Measurements from ENCODE around the gene FKBP5. TPM values are rescaled to one million over a fixed set of nuclear protein-coding genes. Genes with fewer than 3 reads are reported as not detected.

Gene FKBP5
- total and polyA plus RNA-seq, 2 donors (not counting 1 experiment from before 2014, with no cell fraction given): 10.9 to 16.3 TPM

- Histone ChIP-seq H3K36me3 (ENCODE audit: control insufficient read depth, insufficient read depth, low read length) (no peaks in the 10 kb centered on the region), H3K27me3 (ENCODE audit: control insufficient read depth, insufficient read depth, low read length) (no peaks in the 10 kb centered on the region), H3K4me2 (ENCODE audit: extremely low read depth, insufficient read depth, low read length) (peak overlapping the region; percentile 56), H3K79me2 (ENCODE audit: control insufficient read depth, insufficient read depth, low read length) (no peaks in the 10 kb centered on the region), H3K27ac (ENCODE audit: insufficient read depth, low read length) (peak overlapping the region; percentile 34), H3K4me1 (ENCODE audit: control insufficient read depth, extremely low read depth, insufficient read depth, low read length) (peaks cover 31% of the 10 kb centered on the region), H3K9ac (ENCODE audit: insufficient read depth, low read length) (no peak overlapping the region), H3K4me3 (replicated peaks in 1 of 4; ENCODE audit: control extremely low read depth in 1 of 4, insufficient read depth in 1 of 4, low read depth in 3 of 4, low read length in 4 of 4) (peak overlapping the region in 2 of 4 experiments; percentile 23 to 78), H3K9me3 (ENCODE audit: control insufficient read depth, insufficient read depth, low read depth, low read length) (no peaks in the 10 kb centered on the region), H4K20me1 (ENCODE audit: control insufficient read depth, extremely low read depth, insufficient read depth, low read length) (no peaks in the 10 kb centered on the region), H2AFZ (ENCODE audit: low read length) (peak overlapping the region; percentile 51)
- TF ChIP-seq EZH2 (IDR thresholded peaks at IDR 0.05; ENCODE audit: low read length, missing control alignments) (no peak), CTCF (conservative IDR thresholded peaks at IDR 0.05 in 1 of 2, IDR thresholded peaks at IDR 0.05 in 1 of 2; ENCODE audit: low read depth in 1 of 2, low read length in 2 of 2) (no peak)
- no peak for DNase-seq (ENCODE audit: low read depth in 2 of 2)
Observed at GRCh38 chr6:35730745-35731413, 42.2 kb upstream of the FKBP5 start.

GRCh38 chr6:35729722-35730121, 41.0 kb upstream of the FKBP5 start:
- no peak overlapping the region for H3K4me3 ChIP-seq (replicated peaks in 1 of 4; ENCODE audit: control extremely low read depth in 1 of 4, insufficient read depth in 1 of 4, low read depth in 3 of 4, low read length in 4 of 4)
- TF ChIP-seq EZH2 (IDR thresholded peaks at IDR 0.05; ENCODE audit: low read length, missing control alignments) (no peak), CTCF (conservative IDR thresholded peaks at IDR 0.05 in 1 of 2, IDR thresholded peaks at IDR 0.05 in 1 of 2; ENCODE audit: low read depth in 1 of 2, low read length in 2 of 2) (no peak)
- no peak overlapping the region for H2AFZ ChIP-seq (ENCODE audit: low read length)
- no peaks in the 10 kb centered on the region for H3K9me3 ChIP-seq (ENCODE audit: control insufficient read depth, insufficient read depth, low read depth, low read length)
- peaks cover 34% of the 10 kb centered on the region for H3K4me1 ChIP-seq (ENCODE audit: control insufficient read depth, extremely low read depth, insufficient read depth, low read length)
- H3K4me2 ChIP-seq (ENCODE audit: extremely low read depth, insufficient read depth, low read length): no peak overlapping the region
- no peaks in the 10 kb centered on the region for H3K36me3 ChIP-seq (ENCODE audit: control insufficient read depth, insufficient read depth, low read length)
- DNase-seq (ENCODE audit: low read depth in 2 of 2): peak in 1 of 2 donors; percentile 9
- no peaks in the 10 kb centered on the region for H3K27me3 ChIP-seq (ENCODE audit: control insufficient read depth, insufficient read depth, low read length)
- no peak overlapping the region for H3K9ac ChIP-seq (ENCODE audit: insufficient read depth, low read length)
- H3K79me2 ChIP-seq (ENCODE audit: control insufficient read depth, insufficient read depth, low read length): no peaks in the 10 kb centered on the region
- no peaks in the 10 kb centered on the region for H4K20me1 ChIP-seq (ENCODE audit: control insufficient read depth, extremely low read depth, insufficient read depth, low read length)
- H3K27ac ChIP-seq (ENCODE audit: insufficient read depth, low read length): no peak overlapping the region

GRCh38 chr6:35728683-35729678, 40.3 kb upstream of the FKBP5 start:
- no peaks in the 10 kb centered on the region for H3K27me3 ChIP-seq (ENCODE audit: control insufficient read depth, insufficient read depth, low read length)
- no peaks in the 10 kb centered on the region for H3K36me3 ChIP-seq (ENCODE audit: control insufficient read depth, insufficient read depth, low read length)
- no peaks in the 10 kb centered on the region for H3K79me2 ChIP-seq (ENCODE audit: control insufficient read depth, insufficient read depth, low read length)
- DNase-seq (ENCODE audit: low read depth in 2 of 2): no peak
- peak overlapping the region; percentile 90 for H2AFZ ChIP-seq (ENCODE audit: low read length)
- peak overlapping the region in 1 of 4 experiments; percentile 55 for H3K4me3 ChIP-seq (replicated peaks in 1 of 4; ENCODE audit: control extremely low read depth in 1 of 4, insufficient read depth in 1 of 4, low read depth in 3 of 4, low read length in 4 of 4)
- no peaks in the 10 kb centered on the region for H3K9me3 ChIP-seq (ENCODE audit: control insufficient read depth, insufficient read depth, low read depth, low read length)
- peaks cover 34% of the 10 kb centered on the region for H3K4me1 ChIP-seq (ENCODE audit: control insufficient read depth, extremely low read depth, insufficient read depth, low read length)
- H3K27ac ChIP-seq (ENCODE audit: insufficient read depth, low read length): peak overlapping the region; percentile 87
- H4K20me1 ChIP-seq (ENCODE audit: control insufficient read depth, extremely low read depth, insufficient read depth, low read length): no peaks in the 10 kb centered on the region
- peak overlapping the region; percentile 71 for H3K9ac ChIP-seq (ENCODE audit: insufficient read depth, low read length)
- TF ChIP-seq EZH2 (IDR thresholded peaks at IDR 0.05; ENCODE audit: low read length, missing control alignments) (no peak), CTCF (conservative IDR thresholded peaks at IDR 0.05 in 1 of 2, IDR thresholded peaks at IDR 0.05 in 1 of 2; ENCODE audit: low read depth in 1 of 2, low read length in 2 of 2) (no peak)
- peak overlapping the region; percentile 95 for H3K4me2 ChIP-seq (ENCODE audit: extremely low read depth, insufficient read depth, low read length)

All from fibroblast of lung (primary cell).